ENCODE data around the gene TCF12.

DNA sequence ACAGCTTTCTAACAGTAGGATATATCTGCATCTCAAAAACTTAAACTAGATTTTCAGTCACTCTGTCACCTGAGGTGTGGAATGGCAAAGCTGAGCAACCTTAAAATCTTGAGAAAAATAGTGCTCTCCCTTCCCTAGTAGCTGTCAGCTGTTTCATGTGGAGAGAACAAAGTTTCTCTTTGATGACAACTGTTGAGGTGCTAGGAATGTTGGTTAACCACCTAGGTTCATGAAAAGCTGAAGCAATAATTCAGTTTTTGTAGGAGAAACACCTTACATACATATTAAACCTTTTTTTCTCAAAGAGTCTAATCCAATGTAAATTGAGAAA, 40.8 kb downstream of the TCF12 start:
- TF ChIP-seq, protein P1, sequence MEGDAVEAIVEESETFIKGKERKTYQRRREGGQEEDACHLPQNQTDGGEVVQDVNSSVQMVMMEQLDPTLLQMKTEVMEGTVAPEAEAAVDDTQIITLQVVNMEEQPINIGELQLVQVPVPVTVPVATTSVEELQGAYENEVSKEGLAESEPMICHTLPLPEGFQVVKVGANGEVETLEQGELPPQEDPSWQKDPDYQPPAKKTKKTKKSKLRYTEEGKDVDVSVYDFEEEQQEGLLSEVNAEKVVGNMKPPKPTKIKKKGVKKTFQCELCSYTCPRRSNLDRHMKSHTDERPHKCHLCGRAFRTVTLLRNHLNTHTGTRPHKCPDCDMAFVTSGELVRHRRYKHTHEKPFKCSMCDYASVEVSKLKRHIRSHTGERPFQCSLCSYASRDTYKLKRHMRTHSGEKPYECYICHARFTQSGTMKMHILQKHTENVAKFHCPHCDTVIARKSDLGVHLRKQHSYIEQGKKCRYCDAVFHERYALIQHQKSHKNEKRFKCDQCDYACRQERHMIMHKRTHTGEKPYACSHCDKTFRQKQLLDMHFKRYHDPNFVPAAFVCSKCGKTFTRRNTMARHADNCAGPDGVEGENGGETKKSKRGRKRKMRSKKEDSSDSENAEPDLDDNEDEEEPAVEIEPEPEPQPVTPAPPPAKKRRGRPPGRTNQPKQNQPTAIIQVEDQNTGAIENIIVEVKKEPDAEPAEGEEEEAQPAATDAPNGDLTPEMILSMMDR (IDR thresholded peaks at IDR 0.05; ENCODE audit: low read length) = no peak
- TF ChIP-seq EZH2 (IDR thresholded peaks at IDR 0.05; ENCODE audit: borderline replicate concordance, low read length) = no peak
